HG02623 (cell line): ENCODE data around the gene WLS.

Source experiments
- ATAC-seq: cut with Tn5 transposase; IDR thresholded peaks from one replicate; pipeline ENCODE4 v1.9.1; 2021; ENCODE audit warnings: moderate library complexity; ENCODE audit not compliant: unreplicated experiment

The WLS gene

GRCh38 chr1:68202239-68202832, 30.0 kb downstream of the WLS start:
- ATAC-seq, result no peak

GRCh38 chr1:68201546-68202238, 30.6 kb downstream of the WLS start:
- ATAC-seq, result no peak

DNA sequence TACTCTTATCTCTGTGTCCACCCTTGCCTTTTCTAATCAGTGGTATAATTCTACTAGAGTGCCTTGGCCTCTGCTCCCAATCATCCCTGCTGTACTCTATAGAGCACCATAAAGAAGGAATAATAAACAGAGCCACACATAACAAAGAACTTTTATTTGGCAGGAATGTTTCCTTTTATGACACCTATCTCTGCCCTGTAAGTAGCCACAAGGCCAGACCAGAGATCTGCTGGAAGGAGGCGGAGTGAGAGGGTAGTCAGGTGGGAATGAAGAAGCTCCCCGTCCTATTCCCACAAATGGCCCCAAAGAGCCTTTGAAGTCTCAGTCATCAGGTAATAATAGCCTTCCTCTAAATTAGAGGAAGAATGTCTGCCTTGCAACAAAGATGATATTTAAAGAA, 32.7 kb downstream of the WLS start:
- ATAC-seq, result no peak

- ATAC-seq, result no peak
These were observed 33.6 kb downstream of the WLS start for GRCh38 chr1:68198752-68199151.

GRCh38 chr1:68197891-68198290, 34.4 kb downstream of the WLS start:
- ATAC-seq, result no peak

GRCh38 chr1:68197461-68197860, 34.9 kb downstream of the WLS start:
- ATAC-seq, result no peak

- ATAC-seq, result no peak
These were observed 35.6 kb downstream of the WLS start for GRCh38 chr1:68196676-68197075.

DNA sequence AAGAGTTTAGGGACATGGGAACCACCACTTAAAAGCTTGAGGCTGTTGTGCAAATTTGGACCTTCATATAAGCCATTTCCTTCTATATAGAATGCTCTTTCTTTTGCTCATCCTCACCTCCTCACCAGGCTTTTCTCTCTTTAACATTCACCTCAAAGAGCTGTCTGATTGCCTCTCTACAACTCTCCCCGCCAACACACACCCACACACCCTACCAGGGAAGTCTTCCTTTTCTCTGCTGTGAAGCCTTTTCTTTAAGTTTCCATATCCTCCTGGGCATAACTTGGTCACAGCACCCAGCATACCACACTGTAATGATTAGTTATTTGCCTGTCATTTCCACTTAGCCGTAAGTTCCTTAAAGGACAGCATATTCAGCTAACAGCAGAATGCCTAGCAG, 40.6 kb downstream of the WLS start:
- ATAC-seq, result no peak

GRCh38 chr1:68188644-68189340, 43.5 kb downstream of the WLS start:
- no peak for ATAC-seq

DNA sequence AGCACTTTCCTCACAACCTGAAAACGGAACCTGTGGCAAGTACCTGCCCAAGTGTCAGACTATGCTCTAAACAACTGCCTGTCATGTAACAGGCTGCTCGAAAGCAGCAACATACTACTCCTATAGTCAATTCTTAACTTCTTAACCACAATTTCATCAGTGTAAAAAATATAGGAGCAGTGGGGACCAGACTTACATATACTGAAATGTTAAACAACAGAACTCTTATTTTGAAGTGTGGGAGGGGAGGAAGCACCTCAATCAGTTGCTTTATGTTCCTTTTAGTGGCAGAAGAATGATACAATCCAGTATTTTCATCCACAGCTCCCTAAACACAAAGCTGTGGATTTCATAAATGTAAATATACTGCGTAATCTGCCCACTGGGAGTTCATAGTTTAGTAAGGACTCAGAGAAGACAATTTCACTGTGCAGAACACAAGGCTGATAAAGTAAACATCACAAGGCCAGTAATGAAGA, 44.2 kb downstream of the WLS start:
- ATAC-seq, result no peak

- no peak for ATAC-seq
These were observed 46.6 kb downstream of the WLS start for GRCh38 chr1:68185743-68186142.

DNA sequence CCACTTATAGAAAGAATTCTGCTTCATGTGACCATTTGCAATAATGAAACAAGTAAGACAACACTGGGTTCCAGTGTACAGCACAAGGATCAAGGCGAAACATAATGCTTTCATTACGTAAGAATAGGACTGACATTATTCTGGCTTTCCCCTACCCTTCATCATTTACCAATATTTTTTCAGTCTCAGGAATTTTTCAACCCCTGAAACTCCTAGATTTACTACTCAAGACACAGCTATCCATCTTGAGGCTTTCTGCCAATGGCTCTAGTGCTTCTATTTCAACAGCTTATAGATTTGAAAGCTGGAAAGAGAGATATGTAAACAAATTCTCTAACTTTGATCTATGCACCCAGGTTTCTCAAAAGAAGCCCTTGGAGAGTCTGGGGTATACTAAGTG, 48.4 kb downstream of the WLS start:
- ATAC-seq, result no peak

DNA sequence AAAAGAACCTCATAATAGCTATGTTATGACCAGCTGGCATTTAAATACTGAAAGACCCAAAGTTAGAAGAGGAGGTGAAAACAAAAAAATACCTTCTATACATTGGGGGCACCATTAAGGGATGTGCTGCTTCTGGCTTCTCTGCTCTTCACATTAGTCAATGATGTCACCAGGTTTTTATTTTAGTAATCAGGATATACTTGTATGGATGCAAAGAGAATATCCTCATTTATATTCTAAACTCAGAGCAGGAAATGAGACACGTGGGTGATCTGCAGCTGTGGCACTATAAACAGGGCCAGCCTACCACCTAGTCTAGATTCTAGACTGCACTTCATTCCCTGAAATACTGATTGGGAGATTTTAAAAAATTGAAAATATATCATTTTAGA, 51.2 kb downstream of the WLS start:
- peak; percentile 42 for ATAC-seq

DNA sequence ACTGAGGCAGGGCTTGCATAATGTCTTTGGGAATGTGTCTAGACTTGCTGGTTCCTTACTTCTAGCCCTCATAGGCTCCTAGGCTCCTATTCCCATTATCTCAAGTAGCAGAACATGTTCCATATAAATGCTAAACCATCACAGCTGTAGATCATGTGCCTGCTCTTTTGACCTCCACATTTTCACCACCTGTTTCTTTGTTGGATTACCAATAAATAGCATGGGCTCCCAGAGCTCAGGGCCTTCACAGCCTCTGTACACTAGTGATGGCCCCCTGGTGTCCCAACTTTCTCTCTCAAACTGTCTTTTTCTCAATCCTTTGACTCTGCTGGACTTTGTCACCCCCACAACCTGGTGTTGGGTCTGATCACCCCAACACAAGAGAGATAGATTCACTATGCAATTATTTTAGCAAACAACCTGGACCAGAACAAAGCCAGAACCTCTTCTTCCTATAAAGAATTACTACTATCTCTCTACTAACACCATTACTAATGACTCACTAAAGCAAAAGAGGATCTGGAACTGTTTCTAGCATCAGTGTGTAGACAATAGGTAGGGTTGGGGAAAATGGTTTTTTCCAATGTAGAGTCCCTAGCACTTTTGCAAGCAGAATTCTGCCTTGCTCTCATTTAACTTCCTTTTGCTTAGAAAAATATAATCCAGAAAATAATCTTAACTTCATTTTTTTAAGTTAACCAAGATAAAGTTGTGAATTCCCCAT, 51.7 kb downstream of the WLS start:
- ATAC-seq, result peak; percentile 52

- ATAC-seq, result peak; percentile 46
These were observed 53.4 kb downstream of the WLS start for GRCh38 chr1:68178821-68179490.

DNA sequence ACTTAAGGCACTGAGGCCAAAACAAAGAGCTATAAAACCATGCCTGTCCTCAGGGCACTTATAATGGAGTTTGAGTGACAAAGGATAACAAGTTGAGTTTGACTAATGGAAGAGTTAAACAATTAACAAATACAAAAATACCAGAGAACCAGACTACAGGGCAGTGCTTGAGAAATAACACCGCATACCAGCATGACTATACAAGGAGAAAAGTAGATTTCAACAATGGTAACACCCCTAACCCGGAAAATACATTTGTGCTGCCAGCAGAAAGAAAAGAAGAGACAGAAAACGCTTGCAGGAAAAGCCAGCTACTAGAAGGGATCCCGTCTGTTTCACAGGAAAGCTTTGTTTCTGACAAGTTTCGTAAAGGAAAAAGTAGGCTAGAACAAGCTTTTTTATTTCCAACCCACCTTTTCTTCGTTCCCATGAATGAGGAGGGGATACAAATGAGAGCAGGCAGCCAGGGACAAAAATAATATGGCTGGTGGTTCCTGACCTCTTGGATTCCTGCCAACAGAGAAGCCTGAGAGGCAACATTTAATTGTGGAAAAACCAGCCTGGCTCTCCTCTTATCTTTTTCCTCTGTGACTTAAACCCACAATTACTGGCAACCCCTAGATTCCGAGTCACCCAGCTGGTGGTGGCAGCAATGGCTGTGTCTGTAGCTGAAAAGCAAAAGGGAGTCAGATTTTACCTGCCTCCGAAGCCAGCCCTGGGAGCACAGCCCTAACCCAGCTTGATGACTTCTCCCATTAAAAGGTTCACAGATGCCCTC, 56.5 kb downstream of the WLS start:
- no peak for ATAC-seq

DNA sequence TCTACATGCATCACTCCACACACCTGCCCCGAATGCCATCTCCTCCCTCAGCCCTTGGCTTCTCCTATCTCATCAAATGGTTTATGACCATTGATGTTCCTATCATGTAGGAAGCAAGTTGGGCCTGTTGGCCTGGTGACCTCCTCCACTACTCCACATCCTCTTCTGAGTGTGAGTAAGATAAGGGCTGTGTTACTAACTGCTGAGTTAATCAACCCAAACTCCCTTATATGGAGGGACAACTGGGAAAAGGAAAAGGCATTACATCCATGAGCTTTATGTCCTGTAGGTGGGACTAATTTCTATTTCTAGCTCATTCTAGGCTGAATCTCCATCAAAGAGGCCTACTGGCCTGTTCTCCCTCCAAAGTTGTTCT, 57.6 kb downstream of the WLS start:
- no peak for ATAC-seq

DNA sequence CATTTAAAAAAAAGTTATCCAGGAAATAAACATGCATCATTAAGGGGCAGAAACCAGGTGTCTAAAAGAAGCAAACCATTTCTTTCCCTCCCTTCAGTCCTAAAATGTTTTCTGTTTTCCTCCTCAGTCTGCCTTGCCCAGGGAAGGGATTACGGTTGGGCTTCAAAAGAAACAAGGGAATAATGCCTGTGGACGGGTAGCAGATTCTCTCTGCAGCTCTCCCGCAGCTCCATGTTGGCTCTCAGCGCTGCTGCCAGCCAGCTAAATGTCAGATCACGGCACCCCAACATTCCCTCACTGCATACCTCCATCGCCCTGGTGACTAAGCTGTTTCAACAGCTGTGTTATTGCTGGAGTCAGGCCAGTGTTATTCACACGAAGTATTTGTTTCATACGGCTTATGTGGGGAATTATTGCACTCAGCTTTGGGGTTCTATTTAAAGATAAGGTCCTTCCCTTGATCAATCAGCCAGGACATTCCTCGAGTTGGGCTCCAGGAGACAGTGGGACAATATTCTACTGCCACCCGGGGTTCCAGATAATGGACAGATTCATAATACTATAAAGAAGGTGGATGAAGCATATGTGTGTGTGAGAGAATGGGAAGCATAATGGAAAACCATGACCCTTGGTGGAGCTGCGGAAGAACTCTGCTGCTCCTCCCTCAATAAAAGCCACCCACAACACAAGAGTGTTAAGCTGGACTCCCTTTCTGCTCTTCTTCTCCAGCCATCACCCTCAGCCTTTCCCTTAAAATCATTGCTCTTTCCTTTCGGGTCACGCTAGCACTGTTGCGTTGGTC, 58.2 kb downstream of the WLS start:
- no peak for ATAC-seq

DNA sequence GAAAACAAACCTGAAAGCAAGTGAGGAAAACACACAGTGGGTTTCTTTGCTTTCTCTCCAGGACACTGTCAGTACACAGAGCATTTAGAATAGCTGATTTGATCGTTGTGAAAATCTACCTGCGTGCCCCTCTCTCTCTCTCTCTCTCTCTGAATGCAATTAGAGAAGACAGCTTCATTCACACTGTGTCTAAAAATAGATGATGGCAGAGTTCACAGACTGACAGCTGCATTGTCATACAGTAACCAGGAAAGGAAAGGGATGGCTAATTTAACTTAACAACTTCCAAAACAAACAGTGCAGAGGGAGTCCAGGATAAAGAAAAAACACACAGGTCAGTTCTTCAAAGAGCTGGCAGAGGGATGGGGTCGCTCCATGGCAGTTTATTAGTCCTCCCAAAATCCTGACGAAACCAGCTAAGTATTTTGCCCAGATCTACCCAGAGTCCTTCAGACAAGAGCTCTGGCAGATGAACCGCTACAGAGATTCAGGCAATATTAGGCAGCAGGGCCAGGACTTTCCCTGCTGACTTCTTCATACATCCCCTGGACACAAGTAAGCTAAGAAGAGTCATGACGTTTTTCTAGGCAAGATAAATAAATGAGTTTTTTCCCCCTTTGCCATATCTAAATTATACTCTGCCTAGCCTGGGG, 58.9 kb downstream of the WLS start:
- no peak for ATAC-seq
